ENCODE data around the gene MYH7. TPM values are rescaled to one million over a fixed set of nuclear protein-coding genes. Genes with fewer than 3 reads are reported as not detected.

MYH7 gene
- total RNA-seq, 2 donors from 2014 or later: 0.28 to 40.1 TPM

DNA sequence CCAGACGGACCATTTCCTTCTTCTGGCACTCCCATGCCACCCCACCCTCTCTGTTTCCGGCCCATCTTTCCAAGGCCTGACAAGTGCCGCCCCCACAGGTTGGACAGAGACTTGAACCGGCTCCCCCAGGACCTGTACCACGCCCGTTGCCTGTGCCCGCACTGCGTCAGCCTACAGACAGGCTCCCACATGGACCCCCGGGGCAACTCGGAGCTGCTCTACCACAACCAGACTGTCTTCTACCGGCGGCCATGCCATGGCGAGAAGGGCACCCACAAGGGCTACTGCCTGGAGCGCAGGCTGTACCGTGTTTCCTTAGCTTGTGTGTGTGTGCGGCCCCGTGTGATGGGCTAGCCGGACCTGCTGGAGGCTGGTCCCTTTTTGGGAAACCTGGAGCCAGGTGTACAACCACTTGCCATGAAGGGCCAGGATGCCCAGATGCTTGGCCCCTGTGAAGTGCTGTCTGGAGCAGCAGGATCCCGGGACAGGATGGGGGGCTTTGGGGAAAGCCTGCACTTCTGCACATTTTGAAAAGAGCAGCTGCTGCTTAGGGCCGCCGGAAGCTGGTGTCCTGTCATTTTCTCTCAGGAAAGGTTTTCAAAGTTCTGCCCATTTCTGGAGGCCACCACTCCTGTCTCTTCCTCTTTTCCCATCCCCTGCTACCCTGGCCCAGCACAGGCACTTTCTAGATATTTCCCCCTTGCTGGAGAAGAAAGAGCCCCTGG, 59.8 kb downstream of the MYH7 start:
- WGBS: 89% methylated on average over 18 of the region's 21 CpGs
- intact Hi-C loops (cut with DNase I): no loop called here
- no peak overlapping the region for H3K4me3 ChIP-seq
- no peaks in the 10 kb centered on the region for H3K36me3 ChIP-seq
- TF ChIP-seq POLR2AphosphoS5 (IDR thresholded peaks at IDR 0.05) (no peak), POLR2A (IDR thresholded peaks at IDR 0.05) (no peak), CTCF (IDR thresholded peaks at IDR 0.05) (no peak)
- H3K4me1 ChIP-seq (replicated peaks): no peaks in the 10 kb centered on the region
- no peak overlapping the region for H3K27ac ChIP-seq
- H3K9me3 ChIP-seq: no peaks in the 10 kb centered on the region
- DNase-seq (ENCODE audit: low spot score): no peak
- no peaks in the 10 kb centered on the region for H3K27me3 ChIP-seq (replicated peaks; ENCODE audit: insufficient read depth)

DNA sequence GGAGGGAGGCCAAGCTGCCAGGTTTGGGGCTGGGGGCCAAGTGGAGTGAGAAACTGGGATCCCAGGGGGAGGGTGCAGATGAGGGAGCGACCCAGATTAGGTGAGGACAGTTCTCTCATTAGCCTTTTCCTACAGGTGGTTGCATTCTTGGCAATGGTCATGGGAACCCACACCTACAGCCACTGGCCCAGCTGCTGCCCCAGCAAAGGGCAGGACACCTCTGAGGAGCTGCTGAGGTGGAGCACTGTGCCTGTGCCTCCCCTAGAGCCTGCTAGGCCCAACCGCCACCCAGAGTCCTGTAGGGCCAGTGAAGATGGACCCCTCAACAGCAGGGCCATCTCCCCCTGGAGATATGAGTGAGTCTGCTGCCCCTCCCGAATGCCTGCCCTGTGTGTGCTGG, 62.4 kb downstream of the MYH7 start:
- Histone ChIP-seq H3K36me3 (no peaks in the 10 kb centered on the region), H3K27me3 (replicated peaks; ENCODE audit: insufficient read depth) (no peaks in the 10 kb centered on the region), H3K27ac (no peak overlapping the region), H3K4me3 (no peak overlapping the region), H3K9me3 (no peaks in the 10 kb centered on the region), H3K4me1 (replicated peaks) (no peaks in the 10 kb centered on the region)
- intact Hi-C loops (cut with DNase I): no loop called here
- no peak for DNase-seq (ENCODE audit: low spot score)
- TF ChIP-seq POLR2AphosphoS5 (IDR thresholded peaks at IDR 0.05) (no peak), POLR2A (IDR thresholded peaks at IDR 0.05) (no peak), CTCF (IDR thresholded peaks at IDR 0.05) (no peak)
- 85% methylated on average over 3 of the region's 3 CpGs for WGBS

DNA sequence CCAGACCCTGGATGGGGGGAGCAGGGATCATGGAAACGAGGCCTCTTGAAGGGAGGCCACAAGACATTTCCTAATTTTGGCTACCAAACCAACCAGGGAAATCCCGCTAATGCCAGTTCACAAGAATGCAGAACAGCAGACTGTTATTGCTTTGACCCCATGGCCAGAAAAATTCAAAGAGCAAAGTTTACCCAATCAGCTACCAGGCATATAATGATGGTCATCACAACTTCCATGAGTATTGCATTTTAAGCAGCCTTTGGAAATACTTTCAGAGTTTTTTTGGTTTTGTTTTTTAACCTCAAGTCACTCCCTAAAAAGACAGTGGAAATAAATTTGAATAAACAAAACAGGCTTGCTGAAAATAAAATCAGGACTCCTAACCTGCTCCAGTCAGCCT, 63.0 kb downstream of the MYH7 start, which contains the start of gene IL25:
IL25 (plus strand) TSS at position 301 of the 400 bp plus-strand sequence.
- intact Hi-C loops (cut with DNase I): no loop called here
- H3K27me3 ChIP-seq (replicated peaks; ENCODE audit: insufficient read depth): no peaks in the 10 kb centered on the region
- no peaks in the 10 kb centered on the region for H3K9me3 ChIP-seq
- no peaks in the 10 kb centered on the region for H3K4me1 ChIP-seq (replicated peaks)
- no peak within 1 kb of the TSS for H3K4me3 ChIP-seq
- no peaks in the 10 kb centered on the region for H3K36me3 ChIP-seq
- 81% methylated on average over 2 of the region's 2 CpGs for WGBS
- TF ChIP-seq POLR2A (IDR thresholded peaks at IDR 0.05) (no peak), CTCF (IDR thresholded peaks at IDR 0.05) (no peak), POLR2AphosphoS5 (IDR thresholded peaks at IDR 0.05) (no peak)
- no peak for DNase-seq (ENCODE audit: low spot score)
- H3K27ac ChIP-seq: no peak within 1 kb of the TSS

DNA sequence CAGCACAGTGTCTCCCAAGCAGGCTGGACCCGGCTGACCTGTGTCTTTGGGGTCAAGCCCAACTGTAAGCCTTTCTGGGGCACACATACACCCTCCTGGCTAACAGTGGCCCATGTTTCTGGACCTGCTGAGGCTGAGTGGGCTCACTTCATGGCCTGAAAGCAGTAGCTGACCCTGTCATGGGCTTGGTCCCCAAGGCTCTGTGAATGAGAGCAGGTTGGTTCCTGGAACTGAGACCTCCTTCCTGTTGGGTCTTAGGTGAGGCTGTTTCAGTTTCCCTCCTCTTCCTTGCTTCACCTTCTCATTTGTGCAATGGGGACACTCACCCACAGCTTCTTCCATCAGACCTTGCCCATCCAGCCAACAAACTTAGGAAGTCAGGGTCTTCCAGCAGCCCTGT, 63.6 kb downstream of the MYH7 start:
- H3K36me3 ChIP-seq: no peaks in the 10 kb centered on the region
- no peaks in the 10 kb centered on the region for H3K27me3 ChIP-seq (replicated peaks; ENCODE audit: insufficient read depth)
- no peak for DNase-seq (ENCODE audit: low spot score)
- no peak overlapping the region for H3K27ac ChIP-seq
- H3K9me3 ChIP-seq: no peaks in the 10 kb centered on the region
- H3K4me3 ChIP-seq: no peak overlapping the region
- no peaks in the 10 kb centered on the region for H3K4me1 ChIP-seq (replicated peaks)
- intact Hi-C loops (cut with DNase I): no loop called here
- TF ChIP-seq POLR2A (IDR thresholded peaks at IDR 0.05): no peak
- no peak for TF ChIP-seq CTCF (IDR thresholded peaks at IDR 0.05)
- TF ChIP-seq POLR2AphosphoS5 (IDR thresholded peaks at IDR 0.05): no peak
- 89% methylated on average over 1 of the region's 1 CpG for WGBS

DNA sequence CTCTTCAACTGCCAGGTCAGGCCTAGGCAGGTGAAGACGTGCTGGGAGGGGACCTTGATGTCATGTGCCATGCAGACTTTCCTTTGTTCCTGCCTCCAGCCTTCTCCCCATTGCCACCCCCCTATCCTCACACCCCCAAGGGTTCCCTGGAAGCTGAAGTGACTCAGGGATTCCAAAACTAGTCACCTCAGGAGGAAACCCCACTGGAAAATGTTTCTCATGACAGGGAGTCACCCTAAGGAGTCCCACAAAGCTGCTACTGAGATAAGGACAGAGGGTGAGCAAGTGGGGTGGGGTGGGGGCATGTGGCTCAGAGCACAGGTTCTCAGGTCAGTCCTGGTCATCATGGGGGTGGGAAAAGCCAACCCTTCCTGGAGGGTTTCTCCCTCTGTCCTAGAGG, 65.2 kb downstream of the MYH7 start:
- intact Hi-C loops (cut with DNase I): no loop called here

More for the DNA sequence above, 65.2 kb downstream of the MYH7 start:
- Histone ChIP-seq H3K4me3 (no peak overlapping the region), H3K4me1 (replicated peaks) (no peaks in the 10 kb centered on the region), H3K36me3 (no peaks in the 10 kb centered on the region), H3K27ac (no peak overlapping the region), H3K27me3 (replicated peaks; ENCODE audit: insufficient read depth) (no peaks in the 10 kb centered on the region), H3K9me3 (no peaks in the 10 kb centered on the region)
- WGBS: 29% methylated on average over 1 of the region's 1 CpG
- TF ChIP-seq POLR2AphosphoS5 (IDR thresholded peaks at IDR 0.05) (no peak), POLR2A (IDR thresholded peaks at IDR 0.05) (no peak), CTCF (IDR thresholded peaks at IDR 0.05) (no peak)
- no peak for DNase-seq (ENCODE audit: low spot score)
